T-helper 9 cell (primary cell): Measurements from ENCODE around the gene FLT3LG.

Source experiments
- DNase-seq: peaks from one replicate; pipeline ENCODE4 v3.0.0-alpha.2; 2020

Gene FLT3LG

DNA sequence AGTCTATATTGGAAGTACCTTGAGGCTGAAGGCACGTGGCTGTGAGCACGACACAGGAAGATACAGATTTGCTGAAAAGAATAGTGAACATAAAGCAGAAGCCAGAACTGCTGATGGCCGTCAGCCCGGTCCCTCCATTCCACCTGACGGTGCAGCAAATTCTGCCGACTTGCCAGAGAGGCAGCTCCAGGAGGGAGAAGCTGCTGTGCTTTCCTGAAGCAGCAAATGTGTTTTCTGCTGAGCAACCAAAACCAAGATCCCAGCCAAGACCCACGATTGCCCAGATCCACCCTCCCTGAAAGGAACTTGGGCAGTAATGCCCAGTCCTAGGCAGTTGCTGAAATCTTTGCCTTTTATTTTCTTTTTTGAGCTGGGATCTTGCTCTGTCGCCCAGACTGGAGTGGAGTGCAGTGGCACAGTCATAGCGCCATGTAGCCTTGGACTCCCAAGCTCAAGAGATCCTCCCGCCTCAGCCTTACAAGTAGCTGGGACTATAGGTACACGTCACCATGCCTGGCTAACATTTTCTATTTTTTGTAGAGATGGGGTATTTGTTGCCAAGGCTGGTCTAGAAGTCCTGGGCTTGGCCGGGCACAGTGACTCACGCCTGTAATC is 46.8 kb downstream of the FLT3LG start:
- DNase-seq, result no peak

DNA sequence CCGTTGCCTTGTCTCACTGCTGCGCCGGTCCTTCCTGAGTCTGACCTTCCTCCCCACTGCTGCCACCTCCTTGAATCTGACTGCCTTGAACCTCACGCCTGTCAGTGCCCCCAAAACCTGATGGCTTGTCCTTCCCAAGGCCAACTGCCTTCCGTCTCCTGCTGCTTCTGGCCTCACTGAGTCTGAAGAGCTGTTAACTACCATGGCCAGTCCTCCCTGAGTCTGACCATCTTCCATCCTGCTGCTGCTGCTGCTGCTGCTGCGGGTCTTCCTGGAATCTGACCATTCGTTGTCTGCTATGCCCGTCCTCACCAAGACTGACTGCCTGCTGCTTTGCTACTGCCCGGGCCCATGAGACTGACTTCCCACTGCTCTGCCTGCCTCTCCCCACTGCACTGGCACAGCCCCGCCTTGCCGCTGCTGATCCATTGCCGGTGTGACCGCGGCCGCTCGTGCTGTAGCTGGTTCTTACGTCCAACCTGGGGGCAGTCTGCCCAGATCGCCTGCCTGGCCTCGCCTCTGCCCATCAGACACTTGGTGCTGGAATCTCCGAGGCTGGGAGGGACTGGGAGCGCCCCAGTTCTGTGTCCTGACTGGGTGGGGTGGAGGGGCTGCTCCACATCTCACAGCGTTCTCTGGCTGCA is 50.9 kb downstream of the FLT3LG start:
- no peak for DNase-seq

DNA sequence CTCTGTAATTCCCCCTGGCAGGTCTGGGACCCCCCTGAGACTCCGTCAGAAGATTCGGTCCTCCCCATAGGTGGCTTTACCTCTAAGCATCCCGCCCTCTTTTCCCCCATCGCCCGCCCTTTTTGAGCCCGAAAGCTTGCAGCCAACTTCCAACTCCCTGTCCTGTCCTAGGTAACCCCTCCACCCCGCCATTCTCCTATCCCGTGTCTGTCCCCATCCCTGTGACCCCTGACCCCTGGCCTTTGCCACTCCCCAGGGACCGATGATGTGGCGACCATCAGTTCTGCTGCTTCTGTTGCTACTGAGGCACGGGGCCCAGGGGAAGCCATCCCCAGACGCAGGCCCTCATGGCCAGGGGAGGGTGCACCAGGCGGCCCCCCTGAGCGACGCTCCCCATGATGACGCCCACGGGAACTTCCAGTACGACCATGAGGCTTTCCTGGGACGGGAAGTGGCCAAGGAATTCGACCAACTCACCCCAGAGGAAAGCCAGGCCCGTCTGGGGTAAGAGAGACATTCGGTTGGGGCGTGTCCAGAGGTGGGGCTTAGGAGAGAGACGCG is 54.3 kb downstream of the FLT3LG start:
- no peak for DNase-seq

DNA sequence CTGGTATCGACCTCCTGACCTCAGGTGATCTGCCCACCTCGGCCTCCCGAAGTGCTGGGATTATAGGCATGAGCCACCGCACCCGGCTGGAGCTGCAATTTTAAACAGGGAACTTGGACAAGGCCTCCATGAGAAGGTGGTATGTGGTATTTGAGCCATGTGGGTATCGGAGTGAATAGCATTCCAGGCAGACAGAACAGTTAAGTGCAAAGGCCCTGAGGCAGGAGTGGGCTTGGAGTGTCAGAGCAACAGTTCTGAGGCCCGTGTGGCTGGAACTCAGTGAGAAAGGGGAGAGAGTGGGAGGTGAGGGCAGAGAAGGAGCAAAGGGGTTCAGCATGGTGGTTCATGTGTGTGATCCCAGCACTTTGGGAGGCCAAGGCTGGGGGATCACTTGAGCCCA is 56.7 kb downstream of the FLT3LG start:
- no peak for DNase-seq

DNA sequence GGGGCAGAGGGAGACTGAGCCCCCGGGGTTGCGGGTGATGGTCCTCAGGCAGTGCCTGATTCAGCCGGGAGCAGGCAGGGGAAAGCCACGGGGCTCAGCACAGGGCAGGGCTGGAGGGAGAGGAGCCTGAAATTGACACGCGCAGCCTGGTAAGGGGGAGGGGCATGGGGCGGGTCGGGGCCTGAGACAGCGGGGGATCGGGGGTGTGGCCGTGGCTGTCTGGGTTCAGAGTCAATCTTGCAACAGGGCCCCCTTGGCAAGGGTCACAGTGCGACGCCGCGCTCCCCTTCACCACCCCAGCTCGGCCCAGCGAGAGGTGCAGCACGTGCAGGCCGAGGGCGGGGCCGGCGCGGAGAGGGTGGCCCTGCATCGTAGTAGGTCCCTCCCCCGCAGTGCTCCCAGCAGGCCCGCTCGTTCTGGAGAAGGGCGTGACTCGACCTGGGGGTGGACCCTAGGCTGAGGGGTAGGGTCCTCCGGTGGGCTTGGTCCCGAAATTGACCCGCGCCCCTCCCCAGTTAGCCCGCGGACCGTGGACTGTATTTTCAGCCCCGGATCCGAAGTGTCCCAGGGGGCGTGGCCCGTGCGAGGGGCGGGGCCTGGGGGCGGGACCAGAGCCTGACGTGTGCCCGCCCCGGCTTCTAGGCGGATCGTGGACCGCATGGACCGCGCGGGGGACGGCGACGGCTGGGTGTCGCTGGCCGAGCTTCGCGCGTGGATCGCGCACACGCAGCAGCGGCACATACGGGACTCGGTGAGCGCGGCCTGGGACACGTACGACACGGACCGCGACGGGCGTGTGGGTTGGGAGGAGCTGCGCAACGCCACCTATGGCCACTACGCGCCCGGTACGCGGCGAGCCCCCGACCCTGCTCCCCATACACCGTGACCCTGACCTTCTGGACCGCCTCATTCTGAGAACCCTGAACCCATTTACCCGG is 59.8 kb downstream of the FLT3LG start:
- DNase-seq, result peak; percentile 86

DNA sequence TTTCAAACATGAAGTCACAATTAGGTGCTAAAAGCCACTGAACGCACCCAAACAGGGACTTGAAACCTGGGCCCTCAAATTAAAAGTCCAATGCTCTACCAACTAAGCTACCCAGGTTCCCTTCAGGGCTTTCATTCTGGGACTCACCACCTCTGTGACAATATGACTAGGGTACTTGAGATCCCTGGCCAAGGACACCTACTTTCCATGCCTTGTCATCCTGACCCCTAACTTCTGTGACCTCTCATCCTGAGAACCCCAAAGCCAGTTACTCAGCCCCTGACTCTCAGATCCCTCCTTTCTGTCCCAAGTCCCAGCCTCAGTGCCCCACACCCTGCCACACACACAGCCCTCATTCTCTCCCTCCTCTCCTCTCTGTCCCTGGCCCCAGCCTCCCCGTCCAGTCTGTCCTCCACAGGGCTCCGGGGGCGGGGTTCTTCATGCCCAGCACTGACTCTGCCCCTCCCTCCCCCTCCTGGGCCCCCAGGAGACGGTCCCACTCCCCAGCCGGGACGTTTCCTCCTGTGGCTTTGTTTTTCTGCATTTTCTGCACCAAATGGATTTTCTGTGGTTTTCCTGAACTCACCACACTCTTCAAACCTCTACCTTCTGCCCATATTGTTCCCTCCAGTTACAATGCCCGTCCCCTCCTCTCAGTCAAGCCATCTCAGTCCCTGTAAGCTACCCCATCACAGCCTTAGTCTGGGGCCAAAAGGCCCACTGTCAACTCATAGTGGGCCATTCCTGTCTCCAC is 60.8 kb downstream of the FLT3LG start:
- no peak for DNase-seq
